WTC11 (cell line): ENCODE results near the gene CCL16. TPM values are rescaled to one million over a fixed set of nuclear protein-coding genes. Genes with fewer than 3 reads are reported as not detected.

Source experiments
- ATAC-seq: fragments of 200-7000 bp; cut with Tn5 transposase; 2 replicates; pipeline ENCODE4 v1.10.0; 2021; ENCODE audit warnings: mild to moderate bottlenecking, moderate library complexity
- CTCF ChIA-PET: fragments of 300-600 bp; sonication (Branson Sonifier 250); formaldehyde crosslinking; loops from one replicate; lab custom pipeline; 2021; ENCODE audit warnings: antibody characterized with exemption; lab: Charles Lee
- POLR2A ChIA-PET: fragments of 350-600 bp; sonication (Branson Sonifier 250); formaldehyde crosslinking; loops from one replicate; lab custom pipeline; 2021; ENCODE audit warnings: antibody characterized with exemption; lab: Charles Lee
- DNase-seq: peaks from one replicate; pipeline ENCODE4 v3.0.0; 2021; ENCODE audit warnings: low spot score
- H3K27ac Mint-ChIP-seq: 2 replicates; pipeline ENCODE4 v1.8.0; 2021; ENCODE audit warnings: mixed read lengths
- H3K27me3 Mint-ChIP-seq: 2 replicates; pipeline ENCODE4 v1.8.0; 2021; ENCODE audit warnings: low read depth, mild to moderate bottlenecking, moderate library complexity, mixed read lengths
- H3K36me3 Mint-ChIP-seq: 2 replicates; pipeline ENCODE4 v1.8.0; 2021; ENCODE audit warnings: mixed read lengths
- H3K4me1 Mint-ChIP-seq: 2 replicates; pipeline ENCODE4 v1.8.0; 2022; ENCODE audit warnings: mixed read lengths
- H3K4me3 Mint-ChIP-seq: 2 replicates; pipeline ENCODE4 v1.8.0; 2021; ENCODE audit warnings: mild to moderate bottlenecking, moderate library complexity, mixed read lengths
- H3K9me3 Mint-ChIP-seq: 2 replicates; pipeline ENCODE4 v1.8.0; 2021; ENCODE audit warnings: mixed read lengths
- ATF1 ChIP-seq: sonication (generic); formaldehyde crosslinking; IDR thresholded peaks from 2 replicates; pipeline ENCODE4 v1.8.1; 2023; ENCODE audit warnings: mild to moderate bottlenecking, moderate library complexity, missing genetic modification reagents
- CREM ChIP-seq: sonication (generic); formaldehyde crosslinking; IDR thresholded peaks from 2 replicates; pipeline ENCODE4 v1.8.1; 2022; ENCODE audit warnings: mild to moderate bottlenecking, missing genetic modification reagents, moderate library complexity
- JAZF1 ChIP-seq: fragments of 250-450 bp; sonication (Bioruptor Pico); IDR thresholded peaks from 2 replicates; pipeline ENCODE4 v1.9.0; 2021; ENCODE audit warnings: moderate library complexity, mild to moderate bottlenecking, inconsistent platforms
- NFATC4 ChIP-seq: fragments of 250-450 bp; sonication (Bioruptor Pico); IDR thresholded peaks from 2 replicates; pipeline ENCODE4 v1.9.0; 2021; ENCODE audit warnings: mild to moderate bottlenecking
- PRRX2 ChIP-seq: fragments of 250-450 bp; sonication (Bioruptor Pico); IDR thresholded peaks from 2 replicates; pipeline ENCODE4 v1.8.0; 2021; ENCODE audit warnings: mild to moderate bottlenecking
- ZNF263 ChIP-seq: sonication (generic); formaldehyde crosslinking; IDR thresholded peaks from 2 replicates; pipeline ENCODE4 v1.8.1; 2022; ENCODE audit warnings: low read depth, mild to moderate bottlenecking, moderate library complexity, missing genetic modification reagents
- ZNF416 ChIP-seq: fragments of 250-450 bp; sonication (Bioruptor Pico); IDR thresholded peaks from 2 replicates; pipeline ENCODE4 v1.9.0; 2021; ENCODE audit warnings: mild to moderate bottlenecking, inconsistent platforms
- total RNA-seq: library from RNA; stranded (reverse); gene quantifications from 3 replicates; pipeline ENCODE4 v1.2.3, GENCODE V29; 2021
- TF ChIP-seq, protein P1 (sequence below): sonication (generic); formaldehyde crosslinking; IDR thresholded peaks from 2 replicates; pipeline ENCODE4 v1.8.1; 2023; ENCODE audit warnings: mild to moderate bottlenecking, missing genetic modification reagents, moderate library complexity
- TF ChIP-seq, protein P2 (sequence below): sonication (generic); formaldehyde crosslinking; IDR thresholded peaks from 2 replicates; pipeline ENCODE4 v1.8.0; 2023; ENCODE audit warnings: missing genetic modification reagents
- TF ChIP-seq, protein P3 (sequence below): fragments of 250-450 bp; sonication (Bioruptor Pico); IDR thresholded peaks from 2 replicates; pipeline ENCODE4 v1.9.0; 2021; ENCODE audit warnings: moderate library complexity, mild to moderate bottlenecking, inconsistent platforms, borderline replicate concordance
- TF ChIP-seq, protein P4 (sequence below): fragments of 250-450 bp; sonication (Bioruptor Pico); IDR thresholded peaks from 2 replicates; pipeline ENCODE4 v1.9.0; 2021; ENCODE audit warnings: mild to moderate bottlenecking, borderline replicate concordance
- TF ChIP-seq, protein P5 (sequence below): sonication (generic); formaldehyde crosslinking; IDR thresholded peaks from 2 replicates; pipeline ENCODE4 v1.8.0; 2022; ENCODE audit warnings: mild to moderate bottlenecking, missing genetic modification reagents
- TF ChIP-seq, protein P6 (sequence below): fragments of 250-450 bp; sonication (Bioruptor Pico); conservative IDR thresholded peaks from 2 replicates; pipeline ENCODE4 v1.9.0; 2021; ENCODE audit warnings: mild to moderate bottlenecking

The CCL16 gene
- total RNA-seq, 1 experiment from 2014 or later: not detected

DNA sequence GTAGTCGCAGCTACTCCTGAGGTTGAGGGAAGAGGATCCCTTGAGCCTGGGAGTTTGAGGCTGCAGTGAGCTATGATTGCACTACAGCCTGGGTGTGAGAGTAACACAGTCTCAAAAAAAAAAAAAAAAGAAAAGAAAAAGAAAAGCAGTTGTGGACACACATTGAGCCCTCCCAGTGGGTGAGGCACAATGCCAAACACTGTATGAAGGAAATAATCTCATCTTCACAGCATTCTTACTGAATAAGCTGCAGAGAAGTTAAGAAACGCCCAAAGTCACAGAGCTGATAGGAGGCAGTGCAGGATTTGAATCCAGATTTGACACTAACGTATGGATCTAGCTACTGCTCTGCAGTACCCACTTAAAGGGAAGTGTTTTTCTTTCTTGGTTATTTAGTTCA lies 31.9 kb downstream of the CCL16 start:
- POLR2A ChIA-PET: no interaction called here
- H3K4me1 Mint-ChIP-seq: peaks cover 12% of the 10 kb centered on the region

More for the DNA sequence above, 31.9 kb downstream of the CCL16 start:
- TF ChIP-seq ZNF416 (CRISPR knock-in tag): no peak
- no peak for TF ChIP-seq CREM (CRISPR knock-in tag)
- TF ChIP-seq, protein P1, sequence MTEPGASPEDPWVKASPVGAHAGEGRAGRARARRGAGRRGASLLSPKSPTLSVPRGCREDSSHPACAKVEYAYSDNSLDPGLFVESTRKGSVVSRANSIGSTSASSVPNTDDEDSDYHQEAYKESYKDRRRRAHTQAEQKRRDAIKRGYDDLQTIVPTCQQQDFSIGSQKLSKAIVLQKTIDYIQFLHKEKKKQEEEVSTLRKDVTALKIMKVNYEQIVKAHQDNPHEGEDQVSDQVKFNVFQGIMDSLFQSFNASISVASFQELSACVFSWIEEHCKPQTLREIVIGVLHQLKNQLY (CRISPR knock-in tag): no peak
- TF ChIP-seq ZNF263 (CRISPR knock-in tag): no peak
- TF ChIP-seq, protein P2, sequence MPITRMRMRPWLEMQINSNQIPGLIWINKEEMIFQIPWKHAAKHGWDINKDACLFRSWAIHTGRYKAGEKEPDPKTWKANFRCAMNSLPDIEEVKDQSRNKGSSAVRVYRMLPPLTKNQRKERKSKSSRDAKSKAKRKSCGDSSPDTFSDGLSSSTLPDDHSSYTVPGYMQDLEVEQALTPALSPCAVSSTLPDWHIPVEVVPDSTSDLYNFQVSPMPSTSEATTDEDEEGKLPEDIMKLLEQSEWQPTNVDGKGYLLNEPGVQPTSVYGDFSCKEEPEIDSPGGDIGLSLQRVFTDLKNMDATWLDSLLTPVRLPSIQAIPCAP: no peak
- TF ChIP-seq, protein P3, sequence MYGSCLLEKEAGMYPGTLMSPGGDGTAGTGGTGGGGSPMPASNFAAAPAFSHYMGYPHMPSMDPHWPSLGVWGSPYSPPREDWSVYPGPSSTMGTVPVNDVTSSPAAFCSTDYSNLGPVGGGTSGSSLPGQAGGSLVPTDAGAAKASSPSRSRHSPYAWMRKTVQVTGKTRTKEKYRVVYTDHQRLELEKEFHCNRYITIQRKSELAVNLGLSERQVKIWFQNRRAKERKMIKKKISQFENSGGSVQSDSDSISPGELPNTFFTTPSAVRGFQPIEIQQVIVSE (CRISPR knock-in tag): no peak
- no peak for TF ChIP-seq JAZF1 (CRISPR knock-in tag)
- no peak for TF ChIP-seq NFATC4 (CRISPR knock-in tag)
- TF ChIP-seq, protein P4, sequence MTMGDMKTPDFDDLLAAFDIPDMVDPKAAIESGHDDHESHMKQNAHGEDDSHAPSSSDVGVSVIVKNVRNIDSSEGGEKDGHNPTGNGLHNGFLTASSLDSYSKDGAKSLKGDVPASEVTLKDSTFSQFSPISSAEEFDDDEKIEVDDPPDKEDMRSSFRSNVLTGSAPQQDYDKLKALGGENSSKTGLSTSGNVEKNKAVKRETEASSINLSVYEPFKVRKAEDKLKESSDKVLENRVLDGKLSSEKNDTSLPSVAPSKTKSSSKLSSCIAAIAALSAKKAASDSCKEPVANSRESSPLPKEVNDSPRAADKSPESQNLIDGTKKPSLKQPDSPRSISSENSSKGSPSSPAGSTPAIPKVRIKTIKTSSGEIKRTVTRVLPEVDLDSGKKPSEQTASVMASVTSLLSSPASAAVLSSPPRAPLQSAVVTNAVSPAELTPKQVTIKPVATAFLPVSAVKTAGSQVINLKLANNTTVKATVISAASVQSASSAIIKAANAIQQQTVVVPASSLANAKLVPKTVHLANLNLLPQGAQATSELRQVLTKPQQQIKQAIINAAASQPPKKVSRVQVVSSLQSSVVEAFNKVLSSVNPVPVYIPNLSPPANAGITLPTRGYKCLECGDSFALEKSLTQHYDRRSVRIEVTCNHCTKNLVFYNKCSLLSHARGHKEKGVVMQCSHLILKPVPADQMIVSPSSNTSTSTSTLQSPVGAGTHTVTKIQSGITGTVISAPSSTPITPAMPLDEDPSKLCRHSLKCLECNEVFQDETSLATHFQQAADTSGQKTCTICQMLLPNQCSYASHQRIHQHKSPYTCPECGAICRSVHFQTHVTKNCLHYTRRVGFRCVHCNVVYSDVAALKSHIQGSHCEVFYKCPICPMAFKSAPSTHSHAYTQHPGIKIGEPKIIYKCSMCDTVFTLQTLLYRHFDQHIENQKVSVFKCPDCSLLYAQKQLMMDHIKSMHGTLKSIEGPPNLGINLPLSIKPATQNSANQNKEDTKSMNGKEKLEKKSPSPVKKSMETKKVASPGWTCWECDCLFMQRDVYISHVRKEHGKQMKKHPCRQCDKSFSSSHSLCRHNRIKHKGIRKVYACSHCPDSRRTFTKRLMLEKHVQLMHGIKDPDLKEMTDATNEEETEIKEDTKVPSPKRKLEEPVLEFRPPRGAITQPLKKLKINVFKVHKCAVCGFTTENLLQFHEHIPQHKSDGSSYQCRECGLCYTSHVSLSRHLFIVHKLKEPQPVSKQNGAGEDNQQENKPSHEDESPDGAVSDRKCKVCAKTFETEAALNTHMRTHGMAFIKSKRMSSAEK (CRISPR knock-in tag): no peak
- TF ChIP-seq, protein P5, sequence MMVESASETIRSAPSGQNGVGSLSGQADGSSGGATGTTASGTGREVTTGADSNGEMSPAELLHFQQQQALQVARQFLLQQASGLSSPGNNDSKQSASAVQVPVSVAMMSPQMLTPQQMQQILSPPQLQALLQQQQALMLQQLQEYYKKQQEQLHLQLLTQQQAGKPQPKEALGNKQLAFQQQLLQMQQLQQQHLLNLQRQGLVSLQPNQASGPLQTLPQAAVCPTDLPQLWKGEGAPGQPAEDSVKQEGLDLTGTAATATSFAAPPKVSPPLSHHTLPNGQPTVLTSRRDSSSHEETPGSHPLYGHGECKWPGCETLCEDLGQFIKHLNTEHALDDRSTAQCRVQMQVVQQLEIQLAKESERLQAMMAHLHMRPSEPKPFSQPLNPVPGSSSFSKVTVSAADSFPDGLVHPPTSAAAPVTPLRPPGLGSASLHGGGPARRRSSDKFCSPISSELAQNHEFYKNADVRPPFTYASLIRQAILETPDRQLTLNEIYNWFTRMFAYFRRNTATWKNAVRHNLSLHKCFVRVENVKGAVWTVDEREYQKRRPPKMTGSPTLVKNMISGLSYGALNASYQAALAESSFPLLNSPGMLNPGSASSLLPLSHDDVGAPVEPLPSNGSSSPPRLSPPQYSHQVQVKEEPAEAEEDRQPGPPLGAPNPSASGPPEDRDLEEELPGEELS (CRISPR knock-in tag): no peak
- TF ChIP-seq PRRX2: no peak
- no peak for TF ChIP-seq ATF1
- TF ChIP-seq, protein P6, sequence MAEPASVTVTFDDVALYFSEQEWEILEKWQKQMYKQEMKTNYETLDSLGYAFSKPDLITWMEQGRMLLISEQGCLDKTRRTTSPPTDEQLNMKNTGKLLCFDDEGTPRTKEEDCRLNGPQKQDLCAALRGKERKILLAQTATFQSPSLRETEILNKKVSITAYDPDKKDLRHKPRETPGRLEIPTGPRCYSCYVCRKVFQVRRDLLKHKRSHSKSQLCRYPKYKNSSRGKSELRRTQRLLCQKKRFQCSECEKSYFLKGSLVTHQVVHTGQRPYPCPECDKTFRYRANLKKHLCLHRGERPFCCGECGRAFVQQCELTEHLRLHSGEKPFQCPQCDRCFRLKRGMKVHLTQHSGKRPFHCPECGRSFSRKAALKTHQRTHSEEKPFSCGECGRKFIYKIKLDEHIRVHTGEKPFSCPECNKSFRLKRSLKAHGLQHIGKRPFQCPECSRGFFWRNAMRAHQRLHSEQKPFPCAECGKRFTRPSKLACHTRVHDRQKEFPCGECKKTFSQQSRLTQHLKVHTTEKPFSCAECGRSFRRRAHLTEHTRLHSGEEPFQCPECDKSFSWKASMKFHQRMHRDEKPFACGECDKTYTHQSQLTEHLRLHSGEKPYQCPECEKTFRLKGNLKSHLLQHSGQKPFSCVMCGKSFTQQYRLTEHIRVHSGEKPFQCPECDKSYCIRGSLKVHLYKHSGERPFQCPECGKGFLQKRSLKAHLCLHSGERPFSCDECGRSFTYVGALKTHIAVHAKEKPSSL (CRISPR knock-in tag): no peak
- H3K27me3 Mint-ChIP-seq: no peaks in the 10 kb centered on the region; the same call in 1 of the 2 replicates
- no peaks in the 10 kb centered on the region for H3K9me3 Mint-ChIP-seq
- no peak overlapping the region for H3K27ac Mint-ChIP-seq
- DNase-seq (no peak), ATAC-seq (no peak)
- H3K36me3 Mint-ChIP-seq: no peaks in the 10 kb centered on the region
- H3K4me3 Mint-ChIP-seq: no peak overlapping the region
- CTCF ChIA-PET: interaction anchor here (1.0 to 2.9 kb wide), 7 partner anchors 18 to 534 kb away, joined by 3 to 12 read pairs (median 3); partner anchors contain the start of gene RDM1
